ENCODE data around the gene IRF9. TPM values are rescaled to one million over a fixed set of nuclear protein-coding genes. Genes with fewer than 3 reads are reported as not detected.

IRF9 gene, protein sequence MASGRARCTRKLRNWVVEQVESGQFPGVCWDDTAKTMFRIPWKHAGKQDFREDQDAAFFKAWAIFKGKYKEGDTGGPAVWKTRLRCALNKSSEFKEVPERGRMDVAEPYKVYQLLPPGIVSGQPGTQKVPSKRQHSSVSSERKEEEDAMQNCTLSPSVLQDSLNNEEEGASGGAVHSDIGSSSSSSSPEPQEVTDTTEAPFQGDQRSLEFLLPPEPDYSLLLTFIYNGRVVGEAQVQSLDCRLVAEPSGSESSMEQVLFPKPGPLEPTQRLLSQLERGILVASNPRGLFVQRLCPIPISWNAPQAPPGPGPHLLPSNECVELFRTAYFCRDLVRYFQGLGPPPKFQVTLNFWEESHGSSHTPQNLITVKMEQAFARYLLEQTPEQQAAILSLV
- total RNA-seq, result 26.7 and 48.1 TPM in 2 replicates

GRCh38 chr14:24160850-24161804 is at the start of gene IRF9:
Gene IRF9, plus strand, starts transcription at chr14:24161265. Its CDS starts 880 bp downstream, at chr14:24162145.

GRCh38 chr14:24114532-24115421 is 46.3 kb upstream of the IRF9 start, which contains the start of the genes DCAF11 and NRL:
Gene DCAF11, plus strand, starts transcription at chr14:24114777. Its CDS starts 818 bp downstream, at chr14:24115595.
Gene NRL, minus strand, starts transcription at chr14:24114949. Its CDS starts 32,101 bp downstream, at chr14:24082848.

GRCh38 chr14:24130380-24130716 is 30.7 kb upstream of the IRF9 start, which contains the start of gene FITM1:
Gene FITM1, plus strand, starts transcription at chr14:24130659. Its CDS starts 905 bp downstream, at chr14:24131564.

GRCh38 chr14:24135834-24136683 is 25.0 kb upstream of the IRF9 start, which contains the start of gene PSME1:
Gene PSME1, plus strand, starts transcription at chr14:24136194. Its CDS starts 69 bp downstream, at chr14:24136263.

DNA sequence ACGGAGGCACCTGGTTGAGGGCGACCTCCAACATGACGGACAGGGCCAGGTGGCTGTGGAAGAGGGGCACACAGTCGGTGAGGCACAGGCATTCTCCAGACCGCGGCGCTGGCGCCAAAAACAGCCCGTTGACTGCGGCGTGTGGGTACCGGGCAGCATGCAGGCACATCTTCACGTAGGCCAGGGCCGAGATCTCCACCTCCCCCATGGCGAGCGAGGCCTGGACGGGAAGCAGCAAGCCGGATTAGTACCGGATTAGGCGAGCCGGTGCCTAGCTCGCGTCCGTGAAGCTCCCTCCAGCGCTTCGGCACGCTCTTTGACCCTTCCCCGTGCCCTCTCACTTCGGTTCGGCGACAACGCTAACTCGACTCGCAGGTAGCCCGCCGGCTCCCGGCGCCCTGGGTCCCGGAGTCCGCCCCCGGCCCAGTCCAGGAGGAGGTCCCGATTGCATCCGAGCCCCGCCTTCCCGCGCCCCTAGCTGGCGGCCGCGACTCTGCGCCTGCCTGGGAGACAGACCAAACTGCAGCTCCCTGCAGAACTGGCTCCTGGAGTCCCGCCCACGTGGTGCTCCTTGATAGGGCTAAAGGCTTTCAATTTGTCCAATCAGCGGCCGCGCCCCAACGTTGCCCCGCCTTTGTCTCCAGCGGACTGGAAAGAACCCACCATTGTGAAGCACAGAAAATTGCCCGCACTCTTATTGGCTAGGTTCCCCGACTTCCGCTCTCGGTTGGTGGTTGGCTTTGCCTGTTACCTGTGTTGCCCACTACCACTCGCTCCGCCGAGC is 19.8 kb upstream of the IRF9 start, which contains the start of gene EMC9:
TSS of gene EMC9 (minus strand) at position 495 of the 784 bp plus-strand sequence. CDS start at position 208, 287 bp downstream.

GRCh38 chr14:24146453-24146977 is 14.6 kb upstream of the IRF9 start, which contains the start of gene PSME2:
Gene PSME2, minus strand, starts transcription at chr14:24146610. Its CDS starts 29 bp downstream, at chr14:24146581.

GRCh38 chr14:24146978-24147760 is 13.9 kb upstream of the IRF9 start, which contains the start of gene RNF31:
Gene RNF31, plus strand, starts transcription at chr14:24147498. Its CDS starts 201 bp downstream, at chr14:24147699.

GRCh38 chr14:24171422-24172260 is 10.6 kb downstream of the IRF9 start, which contains the start of gene REC8:
Gene REC8, plus strand, starts transcription at chr14:24172080. Its CDS starts 473 bp downstream, at chr14:24172553.

GRCh38 chr14:24188251-24189058 is 27.4 kb downstream of the IRF9 start, which contains the start of gene IPO4:
Gene IPO4, minus strand, starts transcription at chr14:24188816. Its CDS starts 29 bp downstream, at chr14:24188787.

DNA sequence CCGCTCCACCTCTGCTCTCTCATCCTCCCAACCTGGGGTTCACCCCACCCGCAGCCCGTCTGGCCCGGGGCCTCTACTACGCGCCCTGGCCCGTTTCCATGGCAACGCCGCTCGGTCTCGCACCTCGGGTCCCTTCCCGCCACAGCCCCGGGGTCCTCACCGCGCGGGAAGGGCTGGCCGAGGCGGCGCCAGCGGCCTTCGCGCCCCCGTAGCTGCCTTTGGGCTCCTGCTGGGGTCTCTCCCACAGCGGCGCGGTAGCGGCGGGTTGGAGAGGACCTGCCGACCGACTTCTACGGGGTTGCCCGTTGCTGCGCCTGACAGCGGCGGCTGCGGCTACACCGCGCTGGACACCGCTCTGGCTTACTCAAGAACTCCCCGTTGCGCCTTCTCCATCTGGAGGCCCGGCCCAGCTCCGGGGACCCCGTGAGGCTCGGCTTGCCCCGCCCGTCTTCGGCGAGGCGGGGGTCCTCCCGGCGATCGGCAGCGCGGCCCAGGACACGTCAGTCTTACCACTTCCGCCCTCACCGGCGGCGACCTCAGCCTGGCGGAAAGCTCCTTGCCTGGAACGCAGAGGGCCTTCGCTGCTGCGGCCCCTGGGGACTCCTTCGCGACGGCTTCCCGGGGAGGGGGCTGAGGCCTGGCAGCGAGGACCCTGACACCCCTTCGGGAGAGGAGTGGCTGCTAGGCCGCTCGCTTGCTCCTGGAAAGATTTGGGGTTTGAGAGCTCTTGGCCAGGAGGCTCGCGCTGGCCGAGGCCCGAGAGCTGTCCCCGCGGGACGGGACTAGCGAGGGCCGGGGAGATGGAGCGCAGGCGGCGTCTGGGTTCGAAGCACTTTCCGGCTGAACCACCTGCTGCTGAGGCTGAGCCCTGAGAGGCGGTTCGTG is 34.4 kb downstream of the IRF9 start, which contains the start of gene TM9SF1:
TSS of gene TM9SF1 (minus strand) at position 256 of the 885 bp plus-strand sequence. CDS start 422 bp downstream, outside the sequence.

GRCh38 chr14:24212924-24213865 is 52.1 kb downstream of the IRF9 start, which contains the start of gene CHMP4A:
Gene CHMP4A, minus strand, starts transcription at chr14:24213488. Its CDS starts 49 bp downstream, at chr14:24213439.

DNA sequence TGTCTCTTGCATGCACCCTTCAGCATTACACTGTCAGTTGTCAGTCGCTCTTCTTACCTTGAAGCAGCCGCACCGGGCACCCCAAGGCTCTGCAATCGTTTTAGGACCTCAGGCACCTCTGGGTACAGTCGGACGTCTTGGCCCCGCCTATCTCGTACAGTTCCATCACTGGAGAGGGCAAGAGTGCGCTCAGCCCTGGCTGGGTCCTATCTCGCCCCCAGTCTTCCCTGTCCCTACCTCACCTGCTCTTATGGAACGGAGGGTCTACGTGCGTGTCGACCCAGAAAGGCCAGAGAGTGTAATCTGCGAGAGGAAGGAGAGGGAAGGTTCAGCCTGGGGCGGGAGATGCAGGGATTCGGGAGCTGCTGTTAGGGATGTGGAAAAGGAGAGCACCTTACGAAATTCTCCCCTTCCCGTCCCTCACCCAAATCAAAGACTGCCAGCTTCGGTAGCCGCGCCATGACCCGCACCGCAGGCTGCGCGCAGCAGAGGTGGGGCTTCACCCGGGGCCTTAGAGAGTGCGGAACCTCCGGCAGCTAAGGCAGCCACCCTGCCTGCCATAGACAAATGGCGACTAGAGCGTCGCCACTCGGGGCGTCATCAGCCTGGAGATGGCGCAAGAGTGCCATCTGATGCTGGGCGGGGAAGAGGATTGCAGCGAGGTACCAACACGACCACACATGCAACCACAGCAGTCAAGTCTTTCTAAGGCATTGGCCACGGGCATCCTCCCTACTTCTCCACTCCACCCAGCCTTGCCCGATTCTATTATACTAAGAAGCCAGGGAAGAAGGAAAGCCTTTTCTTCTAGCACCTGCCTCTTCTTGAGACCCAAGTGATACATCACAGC is 54.7 kb downstream of the IRF9 start, which contains the start of gene MDP1:
TSS of gene MDP1 (minus strand) at position 572 of the 850 bp plus-strand sequence. CDS start at position 461, 111 bp downstream.

All from pericardium fibroblast (primary cell).